Measurements from ENCODE around the gene CPT1C. TPM values are rescaled to one million over a fixed set of nuclear protein-coding genes. Genes with fewer than 3 reads are reported as not detected.

Gene CPT1C
- total RNA-seq, 1 donor from 2014 or later = 12.3 TPM

DNA sequence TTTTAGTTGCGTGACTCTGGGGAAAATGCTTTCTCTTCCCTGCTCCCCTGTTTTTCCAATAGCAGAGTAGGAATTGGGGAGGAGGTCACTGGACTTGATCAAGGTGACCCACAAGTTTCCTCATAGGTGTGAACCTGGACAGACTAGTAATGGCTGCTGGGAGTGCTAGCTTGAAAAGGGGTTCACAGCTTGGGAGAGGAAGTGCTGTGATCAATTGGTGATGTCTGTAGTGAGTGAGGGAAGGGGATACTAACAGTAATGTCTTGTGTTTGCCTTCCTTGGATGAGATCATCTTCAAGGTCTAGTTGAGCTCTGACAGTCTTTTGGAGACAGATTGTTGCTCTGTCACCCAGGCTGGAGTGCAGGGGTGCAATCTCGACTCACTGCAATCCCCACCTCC, 23.4 kb upstream of the CPT1C start:
- no peaks in the 10 kb centered on the region for H3K27me3 ChIP-seq
- H3K4me3 ChIP-seq = no peak overlapping the region
- H3K4me1 ChIP-seq = peaks cover 0 to 21% of the 10 kb centered on the region in 2 donors
- H3K27ac ChIP-seq = no peak overlapping the region
- intact Hi-C loops (cut with DNase I) = no loop called here
- H3K36me3 ChIP-seq = peaks cover 4 to 8% of the 10 kb centered on the region in 2 donors
- H3K9me3 ChIP-seq = no peaks in the 10 kb centered on the region
- DNase-seq (ENCODE audit: low spot score in 2 of 2) = no peak
- TF ChIP-seq CTCF (IDR thresholded peaks at IDR 0.05) = no peak

DNA sequence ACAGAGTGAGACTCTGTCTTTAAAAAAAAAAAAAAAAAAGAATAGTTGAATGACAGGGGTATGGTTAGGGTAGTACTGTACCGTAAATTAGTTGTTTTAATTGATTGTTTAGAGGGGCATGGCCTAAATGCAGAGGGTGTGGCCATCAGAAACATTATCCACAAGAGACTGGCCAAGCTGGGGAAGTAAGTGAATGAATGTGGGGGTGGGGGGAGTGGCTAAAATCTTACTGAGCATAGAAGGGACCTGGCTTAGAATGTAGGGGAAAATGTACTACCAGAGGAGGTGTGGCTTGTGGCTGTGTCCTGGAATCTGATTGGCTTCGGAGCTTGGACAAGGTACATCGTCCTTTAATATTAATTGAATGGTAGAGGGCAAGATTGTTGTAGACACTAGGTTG, 21.4 kb upstream of the CPT1C start:
- H3K27me3 ChIP-seq = no peaks in the 10 kb centered on the region
- DNase-seq (ENCODE audit: low spot score in 2 of 2) = no peak
- H3K4me3 ChIP-seq = no peak overlapping the region
- peaks cover 0 to 13% of the 10 kb centered on the region in 2 donors for H3K4me1 ChIP-seq
- H3K27ac ChIP-seq = no peak overlapping the region
- H3K9me3 ChIP-seq = no peaks in the 10 kb centered on the region
- TF ChIP-seq CTCF (IDR thresholded peaks at IDR 0.05) = no peak
- intact Hi-C loops (cut with DNase I) = no loop called here
- H3K36me3 ChIP-seq = no peaks in the 10 kb centered on the region

GRCh38 chr19:49672131-49672919, 18.6 kb upstream of the CPT1C start:
- no peaks in the 10 kb centered on the region for H3K9me3 ChIP-seq
- intact Hi-C loops (cut with DNase I) = loop anchor here (10.0 kb wide), 1 partner anchor 1038 kb away; the partner anchor contains the start of gene DBP
- TF ChIP-seq CTCF (IDR thresholded peaks at IDR 0.05) = peak; percentile 74 to 94 (median 91)
- peak in 1 of 2 donors; percentile 87 for DNase-seq (ENCODE audit: low spot score in 2 of 2)
- H3K4me3 ChIP-seq = peak overlapping the region in 1 of 2 donors; percentile 27
- no peaks in the 10 kb centered on the region for H3K36me3 ChIP-seq
- H3K27me3 ChIP-seq = no peaks in the 10 kb centered on the region
- H3K4me1 ChIP-seq = peaks cover 0 to 8% of the 10 kb centered on the region in 2 donors
- peak overlapping the region; percentile 17 to 54 for H3K27ac ChIP-seq

GRCh38 chr19:49676136-49676783, 14.7 kb upstream of the CPT1C start:
- Histone ChIP-seq H3K9me3 (no peaks in the 10 kb centered on the region), H3K4me3 (peak overlapping the region; percentile 51), H3K36me3 (peaks cover 0 to 4% of the 10 kb centered on the region in 2 donors), H3K27me3 (no peaks in the 10 kb centered on the region), H3K4me1 (peaks cover 0 to 27% of the 10 kb centered on the region in 2 donors), H3K27ac (peak overlapping the region; percentile 84 to 94)
- intact Hi-C loops (cut with DNase I) = loop anchor here (1.0 to 10.0 kb wide), 10 partner anchors 11 to 1041 kb away; partner anchors contain the start of genes ALDH16A1, BCL2L12, DBP and DKKL1
- DNase-seq (ENCODE audit: low spot score in 2 of 2) = peak in 1 of 2 donors; percentile 89
- no peak for TF ChIP-seq CTCF (IDR thresholded peaks at IDR 0.05)

DNA sequence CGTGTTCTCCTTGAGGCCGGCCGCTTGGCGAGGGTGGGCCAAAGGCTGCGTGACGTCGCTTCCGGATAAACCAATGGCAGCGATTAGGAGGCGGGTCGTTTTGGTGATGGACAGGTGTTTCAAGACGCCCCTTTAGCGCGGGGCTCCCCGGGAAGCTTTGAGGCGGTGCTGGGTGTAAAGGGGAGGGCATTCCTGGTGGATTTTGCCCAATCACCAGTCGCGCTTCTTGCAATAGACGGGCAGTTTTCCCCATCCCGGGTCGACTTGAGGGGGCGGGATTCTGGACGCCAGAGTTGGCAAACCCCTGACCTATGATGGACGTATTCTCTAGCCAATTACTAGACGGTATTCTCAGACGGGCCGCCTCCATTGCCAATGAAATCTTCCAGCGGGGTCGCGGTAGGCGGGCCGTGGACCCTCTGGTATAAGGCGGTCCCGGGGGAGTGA, 14.1 kb upstream of the CPT1C start:
- DNase-seq (ENCODE audit: low spot score in 2 of 2) = peak; percentile 100
- Histone ChIP-seq H3K4me1 (peaks cover 0 to 27% of the 10 kb centered on the region in 2 donors), H3K9me3 (no peaks in the 10 kb centered on the region), H3K4me3 (peak overlapping the region; percentile 95 to 97), H3K27ac (peak overlapping the region; percentile 93 to 94), H3K36me3 (peaks cover 3 to 10% of the 10 kb centered on the region in 2 donors), H3K27me3 (no peaks in the 10 kb centered on the region)
- TF ChIP-seq CTCF (IDR thresholded peaks at IDR 0.05) = no peak
- intact Hi-C loops (cut with DNase I) = loop anchor here (1.0 to 10.0 kb wide), 11 partner anchors 12 to 1042 kb away; partner anchors contain the start of genes ALDH16A1, BCL2L12, DBP and DKKL1
